T follicular helper cell (primary cell): ENCODE data around the gene STARD3NL.
A peak's percentile ranks its signal among the peaks of the same experiment; 100 is the strongest.
"Not testable (repeated sequence)": the region's sequence is repeated elsewhere in the genome, so short reads cannot be mapped to it uniquely, and the experiment has no call there.

Experiments used
- DNase-seq: peaks from one replicate; pipeline ENCODE4 v3.0.0-alpha.2; 2020; ENCODE audit warnings: low read depth

STARD3NL gene

GRCh38 chr7:38222481-38223096 is 44.5 kb downstream of the STARD3NL start:
- DNase-seq = no peak

DNA sequence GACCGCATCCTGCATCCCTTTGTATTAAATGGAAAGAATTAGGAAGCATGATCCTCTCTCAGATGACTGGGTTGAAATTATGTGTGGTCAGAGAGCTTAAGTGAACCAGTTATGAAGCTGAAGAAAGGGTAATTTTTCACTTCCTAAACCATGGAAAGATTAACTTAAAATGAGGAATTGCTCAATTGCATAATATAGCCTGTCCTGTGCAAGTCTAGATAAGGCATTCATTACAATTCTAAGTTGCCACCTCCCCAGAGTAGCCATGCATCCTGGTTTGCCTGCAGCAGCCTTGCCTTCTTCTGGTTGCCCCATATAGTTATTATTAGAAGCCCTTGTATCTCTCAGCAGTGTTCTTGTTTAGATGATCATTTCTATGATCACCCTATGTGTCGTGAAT is 45.3 kb downstream of the STARD3NL start:
- no peak for DNase-seq

- no peak for DNase-seq
Observed at GRCh38 chr7:38224392-38224791, 46.3 kb downstream of the STARD3NL start.

DNA sequence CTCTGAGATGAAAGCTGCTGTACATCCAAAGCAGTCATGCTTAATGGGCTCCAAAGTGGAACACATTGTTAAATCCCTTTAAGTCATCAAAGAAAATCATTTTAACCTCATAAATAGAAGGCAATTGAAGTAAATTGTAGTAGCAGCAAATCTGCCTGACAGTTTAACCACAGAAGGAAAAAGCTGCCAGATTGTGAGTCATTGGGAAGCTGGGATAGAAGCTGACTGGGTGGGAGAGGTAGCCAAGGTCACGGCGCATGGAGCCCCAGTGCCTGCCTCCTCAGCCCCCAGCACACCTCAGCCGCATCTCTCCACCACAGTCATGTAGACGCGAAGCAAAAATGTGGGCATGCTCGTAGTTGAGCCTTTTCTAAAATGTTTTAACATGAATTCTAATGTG is 51.3 kb downstream of the STARD3NL start:
- DNase-seq = no peak

DNA sequence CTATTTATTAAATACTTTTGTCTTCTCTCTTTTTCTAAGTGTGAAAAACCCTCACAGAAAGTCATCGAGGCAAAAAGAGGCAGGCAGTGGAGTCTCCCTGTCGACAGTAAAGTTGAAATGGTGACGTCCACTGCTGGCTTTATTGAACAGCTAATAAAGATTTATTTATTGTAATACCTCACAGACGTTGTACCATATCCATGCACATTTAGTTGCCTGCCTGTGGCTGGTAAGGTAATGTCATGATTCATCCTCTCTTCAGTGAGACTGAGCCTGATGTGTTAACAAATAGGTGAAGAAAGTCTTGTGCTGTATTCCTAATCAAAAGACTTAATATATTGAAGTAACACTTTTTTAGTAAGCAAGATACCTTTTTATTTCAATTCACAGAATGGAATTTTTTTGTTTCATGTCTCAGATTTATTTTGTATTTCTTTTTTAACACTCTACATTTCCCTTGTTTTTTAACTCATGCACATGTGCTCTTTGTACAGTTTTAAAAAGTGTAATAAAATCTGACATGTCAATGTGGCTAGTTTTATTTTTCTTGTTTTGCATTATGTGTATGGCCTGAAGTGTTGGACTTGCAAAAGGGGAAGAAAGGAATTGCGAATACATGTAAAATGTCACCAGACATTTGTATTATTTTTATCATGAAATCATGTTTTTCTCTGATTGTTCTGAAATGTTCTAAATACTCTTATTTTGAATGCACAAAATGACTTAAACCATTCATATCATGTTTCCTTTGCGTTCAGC is 52.0 kb downstream of the STARD3NL start:
- DNase-seq = no peak

GRCh38 chr7:38232502-38233366 is 54.7 kb downstream of the STARD3NL start:
- peak; percentile 18 for DNase-seq

DNA sequence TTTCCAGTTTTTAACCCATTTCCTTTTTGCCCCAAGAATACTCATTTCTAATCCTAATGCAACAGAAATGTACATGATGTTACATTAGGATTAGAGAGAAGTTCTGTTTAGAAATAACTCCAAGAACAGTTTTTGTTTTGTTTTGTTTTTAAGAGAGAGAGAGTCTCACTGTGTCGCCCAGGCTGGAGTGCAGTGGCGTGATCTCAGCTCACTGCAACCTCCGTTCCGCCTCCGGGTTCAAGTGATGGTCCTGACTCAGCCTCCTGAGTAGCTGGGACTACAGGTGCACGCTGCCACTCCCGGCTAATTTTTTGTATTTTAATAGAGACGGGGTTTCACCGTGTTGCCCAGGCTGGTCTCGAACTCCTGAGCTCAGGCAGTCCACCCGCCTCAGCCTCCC is 56.7 kb downstream of the STARD3NL start:
- DNase-seq = not testable (repeated sequence)

DNA sequence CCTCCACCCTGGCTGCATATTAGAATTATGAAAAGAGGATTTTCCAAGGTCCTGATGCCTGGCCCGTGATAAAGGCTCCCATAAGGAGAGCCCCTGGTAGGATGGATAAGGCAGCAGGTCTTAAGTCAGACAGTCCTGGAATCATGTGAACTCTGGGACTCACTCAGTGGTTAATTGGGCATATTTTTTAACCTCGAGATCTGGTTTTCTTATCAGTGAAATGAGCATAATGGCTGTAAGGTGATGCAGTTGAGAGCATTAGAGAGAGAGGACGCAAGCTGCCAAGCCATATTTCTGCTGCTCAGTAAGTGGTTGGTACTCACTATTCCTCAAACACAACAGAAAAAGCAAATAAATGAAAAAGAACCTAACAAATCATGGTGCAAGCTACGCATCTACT is 57.6 kb downstream of the STARD3NL start:
- no peak for DNase-seq

- not testable (repeated sequence) for DNase-seq
Observed at GRCh38 chr7:38239129-38239528, 61.1 kb downstream of the STARD3NL start.

DNA sequence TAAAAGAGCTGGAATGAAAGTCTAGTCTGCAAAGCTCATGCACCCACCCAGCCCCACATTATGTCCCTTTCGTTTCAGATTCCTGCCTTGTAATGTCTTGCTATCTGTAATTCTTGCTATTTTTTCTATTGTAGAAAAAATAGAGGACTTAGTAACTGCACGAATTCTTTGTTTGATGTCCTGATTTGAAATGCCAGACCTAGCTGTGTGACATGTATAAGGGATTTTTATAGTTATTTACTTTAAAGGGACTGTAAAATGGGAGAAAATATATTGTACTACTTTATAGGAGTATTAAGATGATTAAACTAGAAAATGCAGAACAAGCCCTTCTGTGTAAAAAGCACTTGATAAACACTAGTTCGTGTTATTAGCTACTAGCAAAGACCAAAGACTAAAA is 63.0 kb downstream of the STARD3NL start:
- no peak for DNase-seq

DNA sequence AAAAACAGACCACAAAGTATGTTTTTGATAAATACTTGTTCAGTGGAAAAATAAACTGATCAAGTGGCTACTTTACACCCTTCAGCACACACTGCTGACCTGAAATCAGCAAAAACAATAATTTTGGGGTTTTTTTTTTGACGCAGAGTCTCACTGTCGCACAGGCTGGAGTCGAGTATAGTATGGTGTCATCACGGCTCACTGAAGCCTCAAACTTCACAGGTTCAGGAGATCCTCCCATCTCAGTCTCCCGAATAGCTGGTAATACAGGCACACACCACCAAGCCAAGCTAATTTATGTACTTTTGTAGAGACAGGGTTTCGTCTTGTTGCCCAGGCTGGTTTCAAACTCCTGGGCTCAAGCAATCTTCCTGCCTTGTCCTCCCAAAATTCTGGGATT is 64.8 kb downstream of the STARD3NL start:
- no peak for DNase-seq

- not testable (repeated sequence) for DNase-seq
Observed at GRCh38 chr7:38243345-38243744, 65.3 kb downstream of the STARD3NL start.

GRCh38 chr7:38244516-38244915 is 66.5 kb downstream of the STARD3NL start:
- no peak for DNase-seq

DNA sequence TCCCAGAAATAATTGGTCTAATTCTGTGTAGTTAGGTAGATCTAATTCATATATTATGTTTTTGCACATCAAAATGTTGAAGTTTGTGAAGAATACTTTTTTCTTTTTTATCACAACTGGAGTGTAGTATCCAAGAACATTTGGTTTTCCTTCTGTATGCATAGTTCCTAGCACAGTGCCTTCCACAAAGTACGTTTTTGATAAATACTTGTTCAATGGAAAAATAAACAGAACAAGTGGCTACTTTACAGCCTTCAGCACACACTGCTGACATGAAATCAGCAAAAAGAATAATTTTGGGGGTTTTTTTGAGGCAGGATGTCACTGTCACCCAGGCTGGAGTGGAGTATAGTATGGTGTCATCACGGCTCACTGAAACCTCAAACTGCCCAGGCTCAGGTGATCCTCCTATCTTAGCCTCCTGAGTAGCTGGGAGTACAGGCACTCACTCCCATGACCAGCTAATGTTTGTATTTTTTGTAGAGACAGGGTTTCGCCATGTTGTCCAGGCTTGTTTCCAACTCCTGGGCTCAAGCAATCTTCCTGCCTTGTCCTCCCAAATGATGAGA is 67.4 kb downstream of the STARD3NL start:
- no peak for DNase-seq

- DNase-seq = no peak
Observed at GRCh38 chr7:38248069-38248567, 70.1 kb downstream of the STARD3NL start.

DNA sequence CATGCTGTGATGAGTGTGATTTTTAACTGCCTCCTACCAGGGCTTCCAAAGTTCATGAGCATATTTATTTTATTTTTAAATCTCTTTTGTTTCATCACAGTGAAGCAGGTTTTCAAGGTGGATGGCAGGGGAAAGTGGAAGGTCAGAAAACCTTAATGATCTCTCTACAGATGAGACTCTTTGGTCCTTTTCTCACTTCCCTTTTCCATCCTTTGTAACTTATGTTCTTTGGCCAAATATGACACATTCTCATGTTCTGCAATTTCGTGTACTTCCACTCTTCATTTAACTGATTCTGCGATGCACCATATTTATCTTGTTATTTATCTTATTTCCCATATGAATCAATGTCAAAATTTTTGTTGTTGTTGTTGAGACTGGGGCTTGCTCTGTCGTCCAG is 71.8 kb downstream of the STARD3NL start:
- not testable (repeated sequence) for DNase-seq

GRCh38 chr7:38257350-38257677 is 79.3 kb downstream of the STARD3NL start:
- no peak for DNase-seq

DNA sequence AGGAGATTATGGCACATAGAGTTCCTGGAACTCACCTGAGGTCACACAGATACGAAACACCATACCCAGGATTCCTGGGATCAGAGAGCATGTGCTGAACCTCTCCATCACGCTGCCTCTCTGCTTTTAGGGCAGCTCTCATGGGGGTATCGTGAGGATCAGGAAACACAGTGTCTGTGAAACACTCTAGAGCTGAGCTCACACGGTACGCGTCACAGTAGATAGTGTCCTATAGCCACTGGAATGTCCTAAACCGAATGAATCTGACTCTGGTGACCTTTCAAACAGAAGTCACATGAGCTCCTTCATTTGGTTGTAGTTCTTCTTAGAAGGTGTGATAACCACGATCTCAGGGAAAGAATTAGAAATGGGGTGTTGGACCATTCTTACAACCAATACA is 81.1 kb downstream of the STARD3NL start:
- not testable (repeated sequence) for DNase-seq

GRCh38 chr7:38261601-38262000 is 83.6 kb downstream of the STARD3NL start:
- DNase-seq = not testable (repeated sequence)

DNA sequence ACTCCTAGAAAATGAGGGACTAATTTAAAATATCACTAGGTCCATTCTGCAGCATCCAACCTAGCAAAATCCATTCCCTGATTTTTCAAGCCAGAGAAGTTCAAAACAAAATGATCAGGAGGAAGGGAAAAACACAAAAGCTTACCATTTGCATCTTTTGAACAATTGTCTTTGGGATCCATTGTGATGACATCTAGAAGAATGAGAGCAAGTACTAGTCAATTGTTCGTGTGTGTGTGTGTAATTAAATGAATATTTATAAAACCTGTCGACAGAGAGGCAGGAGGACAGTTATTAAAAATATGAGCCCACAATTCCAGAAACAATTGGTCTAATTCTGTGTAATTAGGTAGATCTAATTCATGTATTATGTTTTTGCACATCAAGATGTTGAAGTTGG is 84.0 kb downstream of the STARD3NL start:
- DNase-seq = not testable (repeated sequence)

GRCh38 chr7:38262545-38262944 is 84.5 kb downstream of the STARD3NL start:
- DNase-seq = no peak

DNA sequence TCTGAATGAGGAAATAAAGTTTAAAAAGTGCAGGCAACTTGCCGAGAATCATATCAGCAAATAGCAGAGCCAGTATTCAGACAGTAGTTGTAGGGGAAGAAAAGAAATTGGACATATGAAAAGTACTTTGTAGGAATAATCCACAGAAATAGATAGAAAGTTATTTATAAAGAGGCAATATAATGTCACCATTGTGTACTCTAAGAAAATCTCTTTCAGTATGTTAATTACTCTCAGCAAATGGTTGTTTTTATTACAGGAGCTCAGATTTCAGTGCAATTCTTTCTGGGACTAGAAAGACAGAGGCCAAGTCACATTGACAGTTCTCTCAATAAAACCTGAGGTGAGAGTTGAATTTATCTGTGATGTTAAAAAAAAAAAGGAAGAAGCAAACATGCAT is 85.2 kb downstream of the STARD3NL start:
- DNase-seq = not testable (repeated sequence)
